Parathyroid adenoma (tissue), 2 donors: Measurements from ENCODE around the gene MON2.

Experiments used
- H2AFZ ChIP-seq: fragments of 300-600 bp; sonication (generic); one replicate; pipeline ENCODE4 v1.7.0; 2017; ENCODE audit warnings: antibody characterized with exemption, mild to moderate bottlenecking
- H3K27ac ChIP-seq: fragments of 300-600 bp; sonication (generic); one replicate; pipeline ENCODE4 v1.7.0; 2017
- H3K27me3 ChIP-seq: fragments of 300-600 bp; sonication (generic); one replicate; pipeline ENCODE4 v1.7.0; 2017; ENCODE audit warnings: low read length; ENCODE audit not compliant: control insufficient read depth, insufficient read depth
- H3K36me3 ChIP-seq: fragments of 300-600 bp; sonication (generic); one replicate; pipeline ENCODE4 v1.7.0; 2017; ENCODE audit warnings: low read length; ENCODE audit not compliant: control insufficient read depth, insufficient read depth
- H3K4me1 ChIP-seq: fragments of 300-600 bp; sonication (generic); one replicate; pipeline ENCODE4 v1.7.0; 2017; ENCODE audit warnings: control low read depth
- H3K4me2 ChIP-seq: fragments of 300-600 bp; sonication (generic); one replicate; pipeline ENCODE4 v1.7.0; 2017; ENCODE audit warnings: low read length
- H3K4me3 ChIP-seq: fragments of 300-600 bp; sonication (generic); one replicate; pipeline ENCODE4 v1.7.0; 2017; ENCODE audit warnings: low read depth, low read length
- H3K79me2 ChIP-seq: fragments of 300-600 bp; sonication (generic); one replicate; pipeline ENCODE4 v1.7.0; 2017; ENCODE audit warnings: control low read depth
- H3K9ac ChIP-seq: fragments of 300-600 bp; sonication (generic); one replicate; pipeline ENCODE4 v1.7.0; 2017; ENCODE audit warnings: mild to moderate bottlenecking
- H3K9me3 ChIP-seq: fragments of 300-600 bp; sonication (generic); one replicate; pipeline ENCODE4 v1.7.0; 2017; ENCODE audit warnings: low read length; ENCODE audit not compliant: control insufficient read depth
- CTCF ChIP-seq: fragments of 300-600 bp; sonication (generic); IDR thresholded peaks from one replicate; pipeline ENCODE4 v1.7.0; 2017; ENCODE audit warnings: antibody characterized with exemption, mild to moderate bottlenecking
- donor health status: primary hyperparathyroidism.

The MON2 gene

GRCh38 chr12:62598846-62599245, 132.2 kb downstream of the MON2 start:
- Histone ChIP-seq H2AFZ (no peak overlapping the region), H3K9me3 (no peaks in the 10 kb centered on the region), H3K4me2 (no peak overlapping the region), H3K27ac (no peak overlapping the region), H3K9ac (no peak overlapping the region), H3K79me2 (no peaks in the 10 kb centered on the region), H3K4me1 (no peaks in the 10 kb centered on the region), H3K27me3 (no peaks in the 10 kb centered on the region), H3K36me3 (no peaks in the 10 kb centered on the region), H3K4me3 (no peak overlapping the region)
- TF ChIP-seq CTCF, result no peak

GRCh38 chr12:62599854-62600437, 133.3 kb downstream of the MON2 start:
- TF ChIP-seq CTCF, result no peak
- no peaks in the 10 kb centered on the region for H3K27me3 ChIP-seq
- no peaks in the 10 kb centered on the region for H3K36me3 ChIP-seq
- H2AFZ ChIP-seq, result no peak overlapping the region
- no peak overlapping the region for H3K4me2 ChIP-seq
- H3K79me2 ChIP-seq, result no peaks in the 10 kb centered on the region
- no peaks in the 10 kb centered on the region for H3K4me1 ChIP-seq
- H3K9ac ChIP-seq, result no peak overlapping the region
- no peaks in the 10 kb centered on the region for H3K9me3 ChIP-seq
- H3K4me3 ChIP-seq, result no peak overlapping the region
- no peak overlapping the region for H3K27ac ChIP-seq

- H3K4me3 ChIP-seq, result peak overlapping the region; percentile 85
- H3K79me2 ChIP-seq, result no peaks in the 10 kb centered on the region
- no peak overlapping the region for H3K9ac ChIP-seq
- peak overlapping the region; percentile 95 for H3K27ac ChIP-seq
- no peaks in the 10 kb centered on the region for H3K4me1 ChIP-seq
- TF ChIP-seq CTCF, result no peak
- peak overlapping the region; percentile 74 for H3K4me2 ChIP-seq
- H2AFZ ChIP-seq, result peak overlapping the region; percentile 92
- H3K36me3 ChIP-seq, result no peaks in the 10 kb centered on the region
- no peaks in the 10 kb centered on the region for H3K9me3 ChIP-seq
- no peaks in the 10 kb centered on the region for H3K27me3 ChIP-seq
These were observed 135.1 kb downstream of the MON2 start for GRCh38 chr12:62601765-62602164.

GRCh38 chr12:62602255-62603060, 135.8 kb downstream of the MON2 start:
- H3K36me3 ChIP-seq, result no peaks in the 10 kb centered on the region
- no peaks in the 10 kb centered on the region for H3K9me3 ChIP-seq
- no peak for TF ChIP-seq CTCF
- H3K79me2 ChIP-seq, result no peaks in the 10 kb centered on the region
- H3K4me2 ChIP-seq, result peak overlapping the region; percentile 74
- peak overlapping the region; percentile 85 for H3K4me3 ChIP-seq
- no peaks in the 10 kb centered on the region for H3K4me1 ChIP-seq
- H3K9ac ChIP-seq, result peak overlapping the region; percentile 56
- peak overlapping the region; percentile 92 for H2AFZ ChIP-seq
- H3K27ac ChIP-seq, result peak overlapping the region; percentile 95
- H3K27me3 ChIP-seq, result no peaks in the 10 kb centered on the region
